ENCODE results near the gene TEAD2.
"Not testable (repeated sequence)": the region's sequence is repeated elsewhere in the genome, so short reads cannot be mapped to it uniquely, and the experiment has no call there.

The TEAD2 gene

GRCh38 chr19:49347191-49347590 is 15.0 kb downstream of the TEAD2 start:
- no peak for FAIRE-seq

DNA sequence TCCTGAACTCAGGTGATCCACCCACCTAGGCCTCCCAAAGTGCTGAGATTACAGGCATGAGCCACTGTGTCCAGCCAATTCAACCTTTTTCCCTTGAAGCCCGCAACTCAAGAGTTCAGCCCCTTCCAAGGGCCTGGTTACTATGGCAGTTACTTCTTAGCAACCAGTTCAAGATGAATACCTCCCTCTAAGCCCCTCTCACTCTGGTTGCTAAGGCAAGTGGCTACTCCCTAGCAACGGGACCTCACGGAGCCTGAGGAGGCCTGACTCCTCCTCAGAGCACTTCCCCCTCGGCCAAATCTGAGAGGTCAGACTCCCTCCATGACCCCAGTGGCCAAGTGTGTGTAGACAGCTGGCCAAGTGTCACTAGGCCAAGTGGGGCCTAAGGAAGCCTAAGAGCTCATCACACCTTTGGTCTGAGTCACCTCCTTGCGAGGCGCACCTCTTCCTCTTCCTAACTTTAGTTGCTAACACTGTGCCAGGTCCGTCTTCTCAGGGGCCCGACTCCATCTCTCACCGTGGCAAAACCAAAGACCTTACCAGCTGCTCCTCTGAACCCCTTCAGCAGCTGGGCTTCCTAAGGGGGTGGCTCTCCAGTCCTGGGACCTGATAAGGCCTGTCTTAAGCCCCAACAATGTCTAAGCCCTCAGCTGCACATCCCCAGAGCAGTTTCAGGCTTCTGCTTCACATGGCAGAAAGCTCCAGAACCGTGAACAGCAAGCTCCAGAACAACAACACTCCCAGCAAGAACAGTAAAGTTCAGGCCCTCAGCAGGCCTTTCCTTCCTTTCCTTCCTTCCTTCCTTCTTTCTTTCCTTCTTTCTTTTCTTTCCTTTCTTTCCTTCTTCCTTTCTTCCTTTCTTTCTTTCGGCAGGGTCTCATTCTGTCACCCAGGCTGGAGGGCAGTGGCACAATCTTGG is 17.5 kb downstream of the TEAD2 start:
- FAIRE-seq = no peak

DNA sequence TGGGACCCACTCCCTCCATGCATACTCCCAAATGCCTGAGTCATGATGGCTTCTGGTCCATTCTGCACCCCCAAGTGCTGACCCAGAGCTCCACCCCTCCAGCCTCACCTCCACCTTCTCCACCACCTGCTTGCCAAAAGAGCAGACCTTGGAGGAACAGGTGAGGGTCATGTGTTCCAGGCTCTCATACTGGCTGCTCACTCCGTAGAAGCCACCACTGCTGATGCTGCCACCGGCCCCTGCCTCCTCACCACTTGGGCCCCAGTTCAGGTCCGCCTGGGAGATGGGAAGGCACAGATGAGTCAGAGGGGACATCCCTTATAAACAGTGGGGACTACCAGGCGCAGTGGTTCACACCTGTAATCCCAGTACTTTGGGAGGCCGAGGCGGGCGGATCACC is 19.1 kb downstream of the TEAD2 start:
- FAIRE-seq = no peak

DNA sequence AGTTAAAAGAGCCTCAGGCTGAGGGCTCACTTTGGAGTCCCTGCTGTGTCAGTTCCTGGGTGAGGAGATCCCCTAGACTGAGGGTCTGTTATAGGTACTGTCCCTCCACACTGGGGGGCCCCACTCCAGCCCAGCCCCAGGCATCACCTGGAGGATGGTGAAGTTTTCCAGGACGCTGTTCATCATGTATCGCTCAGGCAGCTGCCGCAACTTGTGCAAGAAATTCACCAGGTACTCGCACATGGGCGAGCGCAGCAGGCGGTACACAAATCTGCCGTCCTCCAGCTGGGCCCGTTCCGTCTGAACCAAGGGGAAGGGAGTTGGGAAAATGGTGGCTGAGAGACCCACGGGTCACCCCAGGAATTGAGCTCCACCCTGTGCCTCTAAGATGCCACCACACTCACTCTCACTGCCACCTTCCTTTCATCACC is 19.9 kb downstream of the TEAD2 start:
- FAIRE-seq = no peak

DNA sequence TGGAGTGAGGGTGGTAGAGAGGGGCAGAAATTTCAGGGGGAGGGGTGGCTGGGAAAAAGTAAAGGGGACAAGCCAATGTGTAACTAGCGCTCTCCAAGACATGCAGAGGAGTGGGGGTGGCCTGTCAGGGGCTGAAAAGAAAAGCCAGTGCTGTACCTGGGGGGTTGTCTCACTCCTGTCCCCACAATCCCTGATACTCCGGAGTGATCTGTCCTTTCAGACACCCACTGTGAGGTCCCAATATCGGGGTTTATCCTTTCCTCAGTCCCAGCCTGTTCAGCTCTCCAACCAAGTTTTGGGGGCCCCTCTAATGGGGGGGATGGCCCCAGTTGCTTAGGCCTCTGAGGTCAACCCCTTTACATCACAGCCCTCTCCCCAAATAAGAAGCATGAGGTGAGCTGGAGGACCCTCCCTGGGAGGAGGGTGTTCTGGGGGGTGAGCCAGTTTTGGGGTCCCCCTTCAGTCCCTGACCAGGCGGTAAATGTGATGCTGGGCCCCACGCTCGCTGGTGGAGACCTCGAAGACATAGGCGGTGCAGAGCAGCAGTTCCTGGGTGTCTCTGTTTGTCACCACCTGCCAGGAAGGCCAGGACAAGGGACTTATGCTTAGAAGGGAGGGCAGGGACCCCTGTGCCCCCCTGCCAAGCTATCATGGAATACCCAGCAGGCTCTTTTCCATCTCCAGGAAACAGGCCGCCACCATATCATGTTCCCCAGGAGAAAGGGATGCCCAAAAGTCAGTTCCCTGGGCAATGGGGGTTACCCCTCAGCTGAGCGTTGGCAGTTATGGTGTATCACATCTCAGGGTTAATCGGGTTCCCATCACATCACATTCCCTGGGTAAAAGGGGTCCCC is 21.1 kb downstream of the TEAD2 start:
- FAIRE-seq = no peak

- no peak for FAIRE-seq
Observed at GRCh38 chr19:49340069-49340864, 21.9 kb downstream of the TEAD2 start.

GRCh38 chr19:49339301-49340068 is 22.7 kb downstream of the TEAD2 start:
- FAIRE-seq = no peak

DNA sequence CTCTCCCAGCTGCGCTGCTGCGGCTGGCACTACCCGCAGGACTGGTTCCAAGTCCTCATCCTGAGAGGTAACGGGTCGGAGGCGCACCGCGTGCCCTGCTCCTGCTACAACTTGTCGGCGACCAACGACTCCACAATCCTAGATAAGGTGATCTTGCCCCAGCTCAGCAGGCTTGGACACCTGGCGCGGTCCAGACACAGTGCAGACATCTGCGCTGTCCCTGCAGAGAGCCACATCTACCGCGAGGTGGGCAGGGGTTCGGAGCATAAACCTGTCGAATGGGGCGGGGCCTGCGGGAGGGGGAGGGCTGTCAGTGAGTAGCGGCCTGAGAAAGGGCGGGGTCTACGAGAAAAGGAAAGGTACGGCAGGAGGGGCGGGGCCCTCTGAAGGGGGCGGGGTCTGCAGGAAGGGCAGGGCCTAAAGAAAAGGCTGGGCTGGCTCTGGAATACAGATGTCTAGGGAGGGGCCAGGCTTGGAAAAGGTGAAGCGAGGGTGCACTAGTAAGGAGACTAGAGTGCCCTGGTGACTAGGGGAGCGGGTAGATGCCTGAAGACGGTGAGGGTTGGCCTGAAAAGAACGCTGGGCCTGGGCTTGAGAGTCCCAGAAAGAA is 23.4 kb downstream of the TEAD2 start:
- FAIRE-seq = no peak

DNA sequence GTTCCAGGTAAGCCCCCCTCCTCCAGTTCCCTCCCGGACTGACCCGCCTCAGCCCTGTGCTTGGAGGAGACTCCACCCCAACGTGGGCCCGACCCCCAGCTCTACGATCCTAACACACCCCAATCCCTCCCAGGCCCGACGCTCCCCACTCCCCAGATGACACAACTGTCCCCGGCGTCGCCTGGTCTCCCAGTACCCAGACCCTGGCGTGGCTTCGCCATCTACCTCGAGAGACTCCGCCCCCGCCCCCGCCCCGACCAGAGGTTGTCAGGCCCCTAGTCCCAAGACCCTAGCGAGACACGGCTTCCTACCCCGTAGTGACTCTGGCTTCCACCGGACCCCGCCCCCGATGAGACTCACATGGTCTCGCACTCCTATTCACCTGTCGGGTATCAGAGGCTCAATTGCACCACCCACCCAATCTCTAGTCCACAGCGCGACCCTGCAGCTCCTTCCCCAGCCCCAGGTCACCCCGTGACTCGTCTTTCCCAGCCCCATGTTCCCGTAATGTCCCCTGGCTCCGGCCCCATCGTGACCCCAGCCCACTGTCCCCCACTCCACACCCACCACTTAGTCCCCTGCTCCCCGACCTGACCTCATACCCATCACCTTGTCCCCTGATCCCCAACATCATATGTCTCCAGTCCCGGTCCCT is 24.1 kb downstream of the TEAD2 start:
- FAIRE-seq = no peak

DNA sequence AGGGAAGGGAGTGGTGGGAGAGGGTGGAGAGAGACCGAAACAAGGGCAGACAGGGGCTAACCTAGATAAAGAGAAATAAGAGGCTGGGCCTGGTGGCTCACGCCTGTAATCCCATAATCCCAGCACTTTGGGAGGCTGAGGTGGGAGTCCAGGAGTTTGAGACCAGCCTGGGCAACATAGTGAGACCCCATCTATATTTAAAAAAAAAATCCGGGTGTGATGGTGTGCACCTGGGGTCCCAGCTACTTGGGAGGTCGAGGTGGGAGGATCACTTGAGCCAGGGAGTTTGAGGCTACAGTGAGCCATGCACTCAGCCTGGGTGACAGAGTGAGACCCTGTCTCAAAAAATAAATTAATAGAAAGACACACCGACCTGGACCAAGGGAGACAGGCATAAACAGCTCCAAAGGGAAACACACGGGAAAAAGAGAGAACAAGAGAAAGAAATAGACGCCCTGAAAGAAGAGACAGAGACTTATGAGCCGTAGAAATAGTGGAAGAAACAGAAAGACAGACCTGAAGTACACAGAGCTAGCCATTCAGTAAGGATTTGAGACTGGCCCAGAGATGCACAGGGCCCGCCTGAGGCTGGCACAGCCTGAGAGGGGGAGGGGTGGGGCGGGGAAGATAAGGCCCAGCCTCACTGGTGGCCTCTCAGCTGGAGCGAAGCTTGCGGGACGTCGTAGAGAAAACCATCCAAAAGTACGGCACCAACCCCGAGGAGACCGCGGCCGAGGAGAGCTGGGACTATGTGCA is 24.8 kb downstream of the TEAD2 start:
- FAIRE-seq = no peak

GRCh38 chr19:49336482-49337266 is 25.5 kb downstream of the TEAD2 start:
- FAIRE-seq = no peak

- no peak for FAIRE-seq
Observed at GRCh38 chr19:49335784-49336481, 26.3 kb downstream of the TEAD2 start.

- no peak for FAIRE-seq
Observed at GRCh38 chr19:49335071-49335783, 27.0 kb downstream of the TEAD2 start, which contains the start of gene CD37. CD37 (plus strand) TSS chr19:49335406; CDS start chr19:49335541, 135 bp downstream.

GRCh38 chr19:49333811-49334288 is 28.4 kb downstream of the TEAD2 start:
- FAIRE-seq = no peak

DNA sequence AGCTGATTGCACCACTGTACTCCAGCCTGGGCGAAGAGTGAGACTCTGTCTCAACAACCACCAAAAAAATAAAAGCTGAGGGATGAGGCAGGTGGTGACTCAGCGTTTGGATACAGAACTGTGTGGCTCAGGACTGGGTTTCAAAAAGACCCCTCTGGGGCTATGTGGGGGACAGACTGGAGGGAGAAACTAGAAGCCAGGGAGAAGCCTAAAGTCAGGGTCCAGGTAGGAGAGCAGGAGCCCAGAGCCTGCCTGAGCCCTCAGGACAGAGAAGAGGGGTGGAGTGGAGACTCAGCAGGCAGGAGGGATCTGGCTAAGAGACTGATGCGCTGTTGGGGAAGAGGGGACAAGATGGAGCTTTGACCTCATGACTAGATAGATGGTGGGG is 28.8 kb downstream of the TEAD2 start:
- FAIRE-seq = no peak

DNA sequence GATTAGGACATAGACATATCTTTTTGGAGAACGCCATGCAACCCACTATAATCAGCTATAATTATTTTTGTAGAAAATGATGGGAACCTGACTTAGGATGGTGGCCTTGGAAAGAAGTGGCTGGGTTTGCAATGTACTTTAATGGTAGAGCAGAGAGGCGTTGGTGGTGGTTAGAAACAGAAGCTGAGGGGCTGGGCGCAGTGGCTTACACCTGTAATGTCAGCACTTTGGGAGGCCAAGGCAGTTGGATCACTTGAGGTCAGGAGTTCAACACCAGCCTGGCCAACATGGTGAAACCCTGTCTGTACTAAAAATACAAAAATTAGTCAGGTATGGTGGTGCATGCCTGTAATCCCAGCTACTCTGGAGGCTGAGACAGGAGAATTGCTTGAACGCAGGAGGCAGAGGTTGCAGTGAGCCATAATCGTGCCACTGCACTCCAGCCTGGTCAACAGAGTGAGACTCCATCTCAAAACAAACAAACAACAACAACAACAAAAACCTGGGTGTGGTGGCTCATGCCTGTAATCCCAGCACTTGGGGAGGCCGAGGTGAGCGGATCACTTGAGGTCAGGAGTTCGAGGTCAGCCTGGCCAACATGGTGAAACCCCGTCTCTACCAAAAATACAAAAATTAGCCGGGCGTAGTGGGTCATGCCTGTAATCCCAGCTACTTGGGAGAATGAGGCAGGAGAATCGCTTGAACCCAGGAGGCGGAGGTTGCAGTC is 29.4 kb downstream of the TEAD2 start:
- FAIRE-seq = not testable (repeated sequence)

DNA sequence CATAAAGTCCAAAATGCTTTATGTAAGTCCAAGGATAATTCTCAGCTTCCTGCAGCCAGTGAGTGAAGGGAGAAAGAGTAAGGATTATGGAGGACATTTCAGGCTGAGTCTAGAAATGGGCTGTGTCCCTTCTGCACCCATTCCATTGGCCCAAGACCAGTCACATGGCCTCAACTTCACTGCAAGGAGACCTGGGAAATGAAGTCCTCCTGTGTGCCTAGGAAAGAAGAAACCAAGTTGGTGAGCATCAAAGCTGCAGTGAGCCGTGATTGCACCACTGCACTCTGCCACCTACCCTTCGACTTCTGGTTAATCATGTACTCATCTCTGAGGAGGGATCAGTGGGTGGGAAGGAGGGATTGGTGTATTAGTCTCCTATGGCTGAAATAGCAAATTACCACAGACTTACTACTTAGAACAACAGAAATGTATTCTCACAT is 30.6 kb downstream of the TEAD2 start:
- FAIRE-seq = peak; percentile 53

Measured in G401.6 (cell line).